B cell (primary cell): ENCODE data around the gene MED13.

Source experiments
- EZH2 ChIP-seq: IDR thresholded peaks from 2 replicates; pipeline ENCODE4 v1.6.1; 2012; ENCODE audit warnings: borderline replicate concordance, low read depth, mild to moderate bottlenecking, moderate library complexity, low read length; ENCODE audit not compliant: insufficient read depth, poor library complexity, severe bottlenecking
- TF ChIP-seq, protein P1 (sequence below): fragments of 200-600 bp; IDR thresholded peaks from one replicate; pipeline ENCODE4 v1.8.0; 2022; ENCODE audit warnings: antibody characterized with exemption, mild to moderate bottlenecking

DNA sequence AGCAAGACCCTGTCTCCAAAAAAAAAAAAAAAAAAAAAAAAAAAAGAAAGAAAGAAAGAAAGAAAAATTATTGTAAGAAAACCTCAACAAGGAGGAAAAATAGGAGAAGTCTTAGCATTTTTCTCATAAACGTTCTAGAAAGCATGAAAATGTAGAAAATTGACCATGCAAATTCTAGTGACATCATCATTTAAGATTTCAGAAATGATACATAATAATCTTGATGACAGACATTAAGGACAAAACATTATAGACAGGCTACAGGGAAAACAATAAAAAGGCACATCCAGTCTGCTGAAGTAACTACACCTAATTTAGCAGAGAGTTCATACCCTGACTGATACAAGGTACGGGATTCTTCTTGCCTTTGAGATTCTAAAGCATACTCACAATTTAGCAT is 21.9 kb downstream of the MED13 start:
- TF ChIP-seq, protein P1, sequence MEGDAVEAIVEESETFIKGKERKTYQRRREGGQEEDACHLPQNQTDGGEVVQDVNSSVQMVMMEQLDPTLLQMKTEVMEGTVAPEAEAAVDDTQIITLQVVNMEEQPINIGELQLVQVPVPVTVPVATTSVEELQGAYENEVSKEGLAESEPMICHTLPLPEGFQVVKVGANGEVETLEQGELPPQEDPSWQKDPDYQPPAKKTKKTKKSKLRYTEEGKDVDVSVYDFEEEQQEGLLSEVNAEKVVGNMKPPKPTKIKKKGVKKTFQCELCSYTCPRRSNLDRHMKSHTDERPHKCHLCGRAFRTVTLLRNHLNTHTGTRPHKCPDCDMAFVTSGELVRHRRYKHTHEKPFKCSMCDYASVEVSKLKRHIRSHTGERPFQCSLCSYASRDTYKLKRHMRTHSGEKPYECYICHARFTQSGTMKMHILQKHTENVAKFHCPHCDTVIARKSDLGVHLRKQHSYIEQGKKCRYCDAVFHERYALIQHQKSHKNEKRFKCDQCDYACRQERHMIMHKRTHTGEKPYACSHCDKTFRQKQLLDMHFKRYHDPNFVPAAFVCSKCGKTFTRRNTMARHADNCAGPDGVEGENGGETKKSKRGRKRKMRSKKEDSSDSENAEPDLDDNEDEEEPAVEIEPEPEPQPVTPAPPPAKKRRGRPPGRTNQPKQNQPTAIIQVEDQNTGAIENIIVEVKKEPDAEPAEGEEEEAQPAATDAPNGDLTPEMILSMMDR = no peak
- no peak for TF ChIP-seq EZH2
